ENCODE results near the gene CCDC198.

GRCh38 chr14:57461777-57462320, 31.8 kb downstream of the CCDC198 start:
- no peak for TF ChIP-seq BDP1 (IDR thresholded peaks at IDR 0.05; ENCODE audit: insufficient read depth, insufficient read length)
- no peak for TF ChIP-seq RB1 (IDR thresholded peaks at IDR 0.05; ENCODE audit: low read depth)
- no peak for TF ChIP-seq ZNF77 (CRISPR knock-in tag; IDR thresholded peaks at IDR 0.05)
- no peak for TF ChIP-seq ZNF511 (CRISPR knock-in tag; IDR thresholded peaks at IDR 0.05)
- TF ChIP-seq CTCF (IDR thresholded peaks at IDR 0.05 in 2 of 3, conservative IDR thresholded peaks at IDR 0.05 in 1 of 3; ENCODE audit: insufficient read depth in 2 of 3, low read depth in 1 of 3, low read length in 3 of 3): no peak
- TF ChIP-seq, protein P1, sequence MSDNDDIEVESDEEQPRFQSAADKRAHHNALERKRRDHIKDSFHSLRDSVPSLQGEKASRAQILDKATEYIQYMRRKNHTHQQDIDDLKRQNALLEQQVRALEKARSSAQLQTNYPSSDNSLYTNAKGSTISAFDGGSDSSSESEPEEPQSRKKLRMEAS (CRISPR knock-in tag; IDR thresholded peaks at IDR 0.05): no peak
- TF ChIP-seq PHF21A (IDR thresholded peaks at IDR 0.05; ENCODE audit: borderline replicate concordance, low read depth): no peak
- TF ChIP-seq DNMT1 (IDR thresholded peaks at IDR 0.05): no peak
- TF ChIP-seq POLR2AphosphoS5 (IDR thresholded peaks at IDR 0.05; ENCODE audit: control insufficient read depth, insufficient read depth, low read depth, low read length): no peak
- no peak for TF ChIP-seq ETV6 (IDR thresholded peaks at IDR 0.05; ENCODE audit: borderline replicate concordance in 1 of 2, low read depth in 2 of 2, low read length in 1 of 2)
- TF ChIP-seq ETV6 (CRISPR knock-in tag; IDR thresholded peaks at IDR 0.05; ENCODE audit: borderline replicate concordance): no peak

Data from K562 (cell line).